ENCODE data around the gene GPR158. TPM values are rescaled to one million over a fixed set of nuclear protein-coding genes. Genes with fewer than 3 reads are reported as not detected.

Gene GPR158
- total and polyA plus RNA-seq, 4 donors: 0.02 to 0.97 TPM; not detected in 2

DNA sequence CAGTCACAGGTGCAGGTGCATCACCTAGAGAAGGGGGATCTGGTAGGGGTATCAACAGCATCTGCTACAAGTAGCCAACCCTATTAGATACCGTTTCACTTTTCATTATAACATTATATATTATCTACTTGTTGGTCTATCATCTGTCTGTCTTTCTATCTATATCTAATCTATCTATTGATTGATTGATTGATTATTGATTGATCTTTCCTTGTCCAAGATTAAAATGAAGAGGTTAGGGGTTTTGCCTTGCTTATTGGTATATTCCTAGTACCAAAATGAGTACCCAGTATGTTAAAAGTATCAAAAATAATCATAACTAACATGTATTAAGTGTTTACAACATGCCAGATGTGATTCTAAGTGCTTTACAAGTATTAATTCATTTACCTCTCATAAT lies 121.5 kb downstream of the GPR158 start:
- Histone ChIP-seq H3K9me3 (ENCODE audit: control insufficient read depth in 4 of 4, insufficient read depth in 3 of 4, low read length in 3 of 4) (no peaks in the 10 kb centered on the region), H3K27me3 (ENCODE audit: control insufficient read depth in 3 of 3, insufficient read depth in 3 of 3, low read length in 2 of 3) (no peaks in the 10 kb centered on the region), H3K4me1 (ENCODE audit: control insufficient read depth in 5 of 5, insufficient read depth in 5 of 5, low read length in 5 of 5) (no peaks in the 10 kb centered on the region), H3K9ac (ENCODE audit: insufficient read depth in 1 of 2, low read length in 2 of 2) (no peak overlapping the region), H3K27ac (ENCODE audit: low read depth in 1 of 2, low read length in 1 of 2) (no peak overlapping the region), H3K36me3 (ENCODE audit: control insufficient read depth in 4 of 4, insufficient read depth in 4 of 4, low read length in 4 of 4) (no peaks in the 10 kb centered on the region), H3K4me3 (no peak overlapping the region)
- TF ChIP-seq, protein P1, sequence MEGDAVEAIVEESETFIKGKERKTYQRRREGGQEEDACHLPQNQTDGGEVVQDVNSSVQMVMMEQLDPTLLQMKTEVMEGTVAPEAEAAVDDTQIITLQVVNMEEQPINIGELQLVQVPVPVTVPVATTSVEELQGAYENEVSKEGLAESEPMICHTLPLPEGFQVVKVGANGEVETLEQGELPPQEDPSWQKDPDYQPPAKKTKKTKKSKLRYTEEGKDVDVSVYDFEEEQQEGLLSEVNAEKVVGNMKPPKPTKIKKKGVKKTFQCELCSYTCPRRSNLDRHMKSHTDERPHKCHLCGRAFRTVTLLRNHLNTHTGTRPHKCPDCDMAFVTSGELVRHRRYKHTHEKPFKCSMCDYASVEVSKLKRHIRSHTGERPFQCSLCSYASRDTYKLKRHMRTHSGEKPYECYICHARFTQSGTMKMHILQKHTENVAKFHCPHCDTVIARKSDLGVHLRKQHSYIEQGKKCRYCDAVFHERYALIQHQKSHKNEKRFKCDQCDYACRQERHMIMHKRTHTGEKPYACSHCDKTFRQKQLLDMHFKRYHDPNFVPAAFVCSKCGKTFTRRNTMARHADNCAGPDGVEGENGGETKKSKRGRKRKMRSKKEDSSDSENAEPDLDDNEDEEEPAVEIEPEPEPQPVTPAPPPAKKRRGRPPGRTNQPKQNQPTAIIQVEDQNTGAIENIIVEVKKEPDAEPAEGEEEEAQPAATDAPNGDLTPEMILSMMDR (IDR thresholded peaks at IDR 0.05; ENCODE audit: control extremely low read depth, extremely low read depth): no peak
- DNase-seq (no peak), ATAC-seq (ENCODE audit: insufficient read depth, low FRiP score) (no peak)
- WGBS, 2 donors: 72 to 79% methylated on average over 1 of the region's 1 CpG

DNA sequence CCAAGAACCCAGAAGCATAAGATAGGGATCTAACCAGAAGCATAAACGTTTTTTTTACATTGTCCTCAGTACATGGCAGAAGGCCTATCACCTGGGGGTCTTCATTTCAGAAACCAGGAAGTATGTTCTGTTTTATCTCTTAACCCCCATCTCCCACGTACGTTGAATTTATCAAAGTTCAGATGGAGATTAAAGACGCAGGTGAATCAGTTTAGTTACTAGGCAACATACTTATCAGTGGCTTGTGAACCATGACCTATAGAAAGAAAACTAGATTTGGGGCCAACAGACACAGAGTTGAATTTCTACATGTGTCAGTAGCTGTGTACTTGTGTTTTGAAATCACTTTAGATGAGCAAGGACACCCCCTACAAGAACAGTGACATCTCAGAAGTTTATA lies 122.7 kb downstream of the GPR158 start:
- TF ChIP-seq, protein P1 (IDR thresholded peaks at IDR 0.05; ENCODE audit: control extremely low read depth, extremely low read depth): no peak
- H3K9ac ChIP-seq (ENCODE audit: insufficient read depth in 1 of 2, low read length in 2 of 2): no peak overlapping the region
- no peaks in the 10 kb centered on the region for H3K27me3 ChIP-seq (ENCODE audit: control insufficient read depth in 3 of 3, insufficient read depth in 3 of 3, low read length in 2 of 3)
- no peaks in the 10 kb centered on the region for H3K36me3 ChIP-seq (ENCODE audit: control insufficient read depth in 4 of 4, insufficient read depth in 4 of 4, low read length in 4 of 4)
- H3K4me3 ChIP-seq: no peak overlapping the region
- DNase-seq (no peak), ATAC-seq (ENCODE audit: insufficient read depth, low FRiP score) (no peak)
- H3K4me1 ChIP-seq (ENCODE audit: control insufficient read depth in 5 of 5, insufficient read depth in 5 of 5, low read length in 5 of 5): no peaks in the 10 kb centered on the region
- no peaks in the 10 kb centered on the region for H3K9me3 ChIP-seq (ENCODE audit: control insufficient read depth in 4 of 4, insufficient read depth in 3 of 4, low read length in 3 of 4)
- no peak overlapping the region for H3K27ac ChIP-seq (ENCODE audit: low read depth in 1 of 2, low read length in 1 of 2)
- 56 to 73% methylated on average over 4 of the region's 4 CpGs for WGBS, 2 donors

DNA sequence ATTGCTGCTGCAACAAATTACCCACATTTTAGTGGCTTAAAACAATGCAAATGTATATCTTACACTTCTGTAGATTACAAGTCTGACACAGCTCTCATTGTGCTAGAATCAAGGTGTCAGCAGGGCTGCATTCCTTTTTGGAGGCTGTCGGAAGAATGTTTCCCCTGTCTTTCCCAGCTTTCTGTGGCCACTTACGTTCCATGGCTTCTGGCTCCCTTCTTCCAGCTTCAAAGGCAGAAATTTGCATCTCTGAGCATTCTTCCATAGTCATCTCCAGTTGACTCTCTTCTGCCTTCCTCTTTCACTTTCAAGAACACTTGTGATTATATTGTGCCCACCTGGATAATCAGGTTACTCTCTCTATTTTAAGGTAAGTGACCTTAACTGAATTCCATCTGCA lies 125.3 kb downstream of the GPR158 start:
- no peaks in the 10 kb centered on the region for H3K36me3 ChIP-seq (ENCODE audit: control insufficient read depth in 4 of 4, insufficient read depth in 4 of 4, low read length in 4 of 4)
- WGBS, 2 donors: 64 to 89% methylated on average over 2 of the region's 2 CpGs
- ATAC-seq (ENCODE audit: insufficient read depth, low FRiP score) (no peak), DNase-seq (no peak)
- no peaks in the 10 kb centered on the region for H3K4me1 ChIP-seq (ENCODE audit: control insufficient read depth in 5 of 5, insufficient read depth in 5 of 5, low read length in 5 of 5)
- H3K9me3 ChIP-seq (ENCODE audit: control insufficient read depth in 4 of 4, insufficient read depth in 3 of 4, low read length in 3 of 4): no peaks in the 10 kb centered on the region
- TF ChIP-seq, protein P1 (IDR thresholded peaks at IDR 0.05; ENCODE audit: control extremely low read depth, extremely low read depth): no peak
- H3K4me3 ChIP-seq: no peak overlapping the region
- H3K27ac ChIP-seq (ENCODE audit: low read depth in 1 of 2, low read length in 1 of 2): no peak overlapping the region
- H3K9ac ChIP-seq (ENCODE audit: insufficient read depth in 1 of 2, low read length in 2 of 2): no peak overlapping the region
- H3K27me3 ChIP-seq (ENCODE audit: control insufficient read depth in 3 of 3, insufficient read depth in 3 of 3, low read length in 2 of 3): no peaks in the 10 kb centered on the region

DNA sequence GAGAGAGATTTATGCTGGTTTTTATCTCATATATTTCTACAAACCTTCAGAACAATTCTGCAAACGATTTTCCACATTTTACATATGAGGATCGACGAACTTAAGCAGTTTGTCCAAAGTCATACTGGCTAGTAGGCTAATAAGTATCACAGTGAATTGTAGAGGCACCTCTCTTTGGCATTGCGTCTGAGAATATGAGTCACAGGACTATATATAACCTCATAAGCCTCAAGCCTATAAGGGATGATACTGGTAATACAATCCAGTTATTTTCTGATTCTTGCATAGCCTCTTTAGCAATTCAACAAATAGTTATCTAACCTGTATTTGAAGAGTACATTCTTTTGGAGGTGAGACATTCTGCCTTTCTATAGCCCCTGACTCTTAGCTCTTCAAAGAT lies 129.8 kb downstream of the GPR158 start:
- TF ChIP-seq, protein P1 (IDR thresholded peaks at IDR 0.05; ENCODE audit: control extremely low read depth, extremely low read depth): no peak
- Histone ChIP-seq H3K27me3 (ENCODE audit: control insufficient read depth in 3 of 3, insufficient read depth in 3 of 3, low read length in 2 of 3) (no peaks in the 10 kb centered on the region), H3K27ac (ENCODE audit: low read depth in 1 of 2, low read length in 1 of 2) (no peak overlapping the region), H3K4me3 (no peak overlapping the region), H3K36me3 (ENCODE audit: control insufficient read depth in 4 of 4, insufficient read depth in 4 of 4, low read length in 4 of 4) (no peaks in the 10 kb centered on the region), H3K9me3 (ENCODE audit: control insufficient read depth in 4 of 4, insufficient read depth in 3 of 4, low read length in 3 of 4) (peaks cover 0 to 6% (median 0%) of the 10 kb centered on the region in 4 donors), H3K9ac (ENCODE audit: insufficient read depth in 1 of 2, low read length in 2 of 2) (no peak overlapping the region), H3K4me1 (ENCODE audit: control insufficient read depth in 5 of 5, insufficient read depth in 5 of 5, low read length in 5 of 5) (no peaks in the 10 kb centered on the region)
- ATAC-seq (ENCODE audit: insufficient read depth, low FRiP score): no peak
- WGBS, 2 donors: 84% methylated on average over 4 of the region's 4 CpGs
- DNase-seq: no peak

Data from lung (tissue), 12 donors.